ENCODE results near the gene EXO1. TPM values are rescaled to one million over a fixed set of nuclear protein-coding genes. Genes with fewer than 3 reads are reported as not detected.

Gene EXO1
- total RNA-seq, 4 donors from 2014 or later: 0.68 to 2.4 (median 0.88) TPM; not detected in 1

GRCh38 chr1:241816008-241816407 lies 32.0 kb upstream of the EXO1 start:
- no peak for TF ChIP-seq CTCF (IDR thresholded peaks at IDR 0.05; ENCODE audit: low read depth)

GRCh38 chr1:241817331-241817792 lies 30.6 kb upstream of the EXO1 start:
- no peak for TF ChIP-seq CTCF (IDR thresholded peaks at IDR 0.05; ENCODE audit: low read depth)

- no peak for TF ChIP-seq CTCF (IDR thresholded peaks at IDR 0.05; ENCODE audit: low read depth)
Observed at GRCh38 chr1:241817956-241818612, 29.9 kb upstream of the EXO1 start.

- TF ChIP-seq CTCF (IDR thresholded peaks at IDR 0.05; ENCODE audit: low read depth): no peak
Observed at GRCh38 chr1:241819340-241819866, 28.6 kb upstream of the EXO1 start.

- TF ChIP-seq CTCF (IDR thresholded peaks at IDR 0.05; ENCODE audit: low read depth): no peak
Observed at GRCh38 chr1:241821363-241821762, 26.6 kb upstream of the EXO1 start.

- TF ChIP-seq CTCF (IDR thresholded peaks at IDR 0.05; ENCODE audit: low read depth): no peak
Observed at GRCh38 chr1:241822846-241823245, 25.2 kb upstream of the EXO1 start.

GRCh38 chr1:241823925-241824324 lies 24.1 kb upstream of the EXO1 start:
- no peak for TF ChIP-seq CTCF (IDR thresholded peaks at IDR 0.05; ENCODE audit: low read depth)
